ENCODE results near the gene S1PR5. TPM values are rescaled to one million over a fixed set of nuclear protein-coding genes. Genes with fewer than 3 reads are reported as not detected.
"Not testable (repeated sequence)": the region's sequence is repeated elsewhere in the genome, so short reads cannot be mapped to it uniquely, and the experiment has no call there.

The S1PR5 gene
- total and polyA plus RNA-seq, 12 donors: 0.14 to 3.0 (median 0.55) TPM; not detected in 1

DNA sequence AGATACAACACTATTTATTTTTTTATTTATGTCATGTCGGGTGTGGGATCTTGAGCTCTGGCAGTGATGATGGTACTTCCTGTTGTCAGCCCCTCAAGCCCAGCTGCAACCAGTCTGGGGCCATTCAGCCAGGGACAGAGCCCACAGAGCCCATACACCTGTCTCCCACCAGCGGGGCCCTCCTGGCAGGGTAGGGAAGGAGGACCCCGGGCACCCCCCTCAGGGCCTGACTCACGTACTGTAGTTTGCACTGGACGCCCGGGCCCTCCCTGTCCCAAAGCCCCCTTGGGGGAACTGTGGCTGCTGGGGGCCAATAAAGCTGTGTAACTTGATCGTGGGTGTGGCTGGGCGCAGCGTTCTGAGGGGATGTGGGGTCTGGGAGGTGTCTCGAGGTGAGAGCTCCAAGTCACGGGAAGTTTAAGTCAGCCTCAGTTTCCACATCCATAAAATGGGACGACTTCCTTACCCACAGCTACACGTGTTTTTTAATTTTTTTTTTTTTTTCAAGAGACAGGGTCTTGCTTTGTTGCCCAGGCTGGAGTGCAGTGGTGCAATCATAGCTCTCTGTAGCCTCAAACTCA lies 35.9 kb upstream of the S1PR5 start:
- no peaks in the 10 kb centered on the region for H3K4me1 ChIP-seq (replicated peaks in 1 of 2)
- no peak overlapping the region for H3K4me3 ChIP-seq
- no peaks in the 10 kb centered on the region for H3K27me3 ChIP-seq
- 58 to 81% (median 72%) methylated on average over 7 to 13 of the region's 13 CpGs for WGBS, 4 donors
- no peak for DNase-seq
- H3K9me3 ChIP-seq (replicated peaks in 1 of 3): no peaks in the 10 kb centered on the region
- TF ChIP-seq, protein P1, sequence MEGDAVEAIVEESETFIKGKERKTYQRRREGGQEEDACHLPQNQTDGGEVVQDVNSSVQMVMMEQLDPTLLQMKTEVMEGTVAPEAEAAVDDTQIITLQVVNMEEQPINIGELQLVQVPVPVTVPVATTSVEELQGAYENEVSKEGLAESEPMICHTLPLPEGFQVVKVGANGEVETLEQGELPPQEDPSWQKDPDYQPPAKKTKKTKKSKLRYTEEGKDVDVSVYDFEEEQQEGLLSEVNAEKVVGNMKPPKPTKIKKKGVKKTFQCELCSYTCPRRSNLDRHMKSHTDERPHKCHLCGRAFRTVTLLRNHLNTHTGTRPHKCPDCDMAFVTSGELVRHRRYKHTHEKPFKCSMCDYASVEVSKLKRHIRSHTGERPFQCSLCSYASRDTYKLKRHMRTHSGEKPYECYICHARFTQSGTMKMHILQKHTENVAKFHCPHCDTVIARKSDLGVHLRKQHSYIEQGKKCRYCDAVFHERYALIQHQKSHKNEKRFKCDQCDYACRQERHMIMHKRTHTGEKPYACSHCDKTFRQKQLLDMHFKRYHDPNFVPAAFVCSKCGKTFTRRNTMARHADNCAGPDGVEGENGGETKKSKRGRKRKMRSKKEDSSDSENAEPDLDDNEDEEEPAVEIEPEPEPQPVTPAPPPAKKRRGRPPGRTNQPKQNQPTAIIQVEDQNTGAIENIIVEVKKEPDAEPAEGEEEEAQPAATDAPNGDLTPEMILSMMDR (IDR thresholded peaks at IDR 0.05): no peak
- TF ChIP-seq POLR2A (IDR thresholded peaks at IDR 0.05): no peak
- H3K36me3 ChIP-seq (replicated peaks in 1 of 2): peaks cover 0 to 93% of the 10 kb centered on the region in 2 donors
- H3K27ac ChIP-seq: no peak overlapping the region
- intact Hi-C loops (cut with DNase I): no loop called here

DNA sequence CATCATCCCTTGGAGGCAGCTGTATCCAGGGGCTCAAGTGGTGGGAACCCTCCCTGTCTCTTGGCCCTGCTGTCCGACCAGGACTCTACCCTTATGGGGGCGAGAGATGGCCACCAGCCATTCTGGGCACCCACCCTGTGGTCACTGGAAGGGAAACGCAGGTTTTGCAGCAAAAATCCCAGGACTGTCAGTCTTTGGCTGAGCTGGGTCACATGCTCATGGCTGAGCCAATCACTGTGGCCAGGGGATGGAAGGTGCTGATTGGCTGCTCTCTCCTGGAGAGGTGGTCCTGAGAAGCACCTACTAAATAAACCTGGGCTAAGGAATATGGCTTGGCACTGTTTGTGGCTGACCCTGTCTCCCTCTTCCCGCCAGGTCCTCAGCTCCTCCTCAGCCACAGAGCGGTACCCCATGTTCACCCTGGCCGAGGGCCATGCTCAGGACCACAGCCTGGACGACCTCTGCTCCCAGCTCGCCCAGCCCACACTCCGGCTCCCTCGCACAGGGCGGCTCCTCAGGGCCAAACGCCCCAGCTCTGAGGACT lies 35.3 kb upstream of the S1PR5 start:
- Histone ChIP-seq H3K9me3 (replicated peaks in 1 of 3) (no peaks in the 10 kb centered on the region), H3K4me3 (no peak overlapping the region), H3K4me1 (replicated peaks in 1 of 2) (no peaks in the 10 kb centered on the region), H3K27me3 (no peaks in the 10 kb centered on the region), H3K27ac (no peak overlapping the region), H3K36me3 (replicated peaks in 1 of 2) (peaks cover 0 to 87% of the 10 kb centered on the region in 2 donors)
- TF ChIP-seq, protein P1 (IDR thresholded peaks at IDR 0.05): no peak
- TF ChIP-seq POLR2A (IDR thresholded peaks at IDR 0.05): no peak
- DNase-seq: no peak
- intact Hi-C loops (cut with DNase I): no loop called here
- WGBS, 4 donors: 74 to 85% (median 83%) methylated on average over 5 to 12 of the region's 12 CpGs

DNA sequence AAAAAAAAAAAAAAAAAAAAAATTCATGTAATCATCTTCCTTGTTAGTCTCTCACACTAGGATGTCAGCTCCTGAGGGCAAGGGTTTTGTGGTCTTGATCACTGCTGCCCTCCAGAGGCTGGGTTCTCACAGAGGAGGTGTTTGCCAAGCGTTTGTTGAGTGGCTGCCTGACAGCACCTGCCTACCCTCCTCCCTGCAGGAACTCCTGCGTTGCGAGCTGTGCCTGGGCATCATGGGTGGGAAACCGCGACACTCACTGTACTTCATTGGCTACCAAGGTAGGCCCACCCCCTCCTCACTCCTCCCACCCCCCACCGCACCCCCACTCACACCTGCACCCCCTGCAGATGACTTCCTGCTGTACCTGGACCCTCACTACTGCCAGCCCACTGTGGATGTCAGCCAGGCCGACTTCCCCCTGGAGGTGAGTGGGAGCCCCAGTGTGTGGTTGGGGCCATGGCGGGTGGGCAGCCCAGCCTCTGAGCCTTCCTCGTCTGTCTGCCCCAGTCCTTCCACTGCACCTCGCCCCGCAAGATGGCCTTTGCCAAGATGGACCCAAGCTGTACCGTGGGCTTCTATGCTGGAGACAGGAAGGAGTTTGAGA lies 34.6 kb upstream of the S1PR5 start:
- TF ChIP-seq, protein P1 (IDR thresholded peaks at IDR 0.05): peak in 1 of 6 experiments; percentile 21
- no peak for TF ChIP-seq POLR2A (IDR thresholded peaks at IDR 0.05)
- H3K27ac ChIP-seq: no peak overlapping the region
- H3K27me3 ChIP-seq: no peaks in the 10 kb centered on the region
- H3K36me3 ChIP-seq (replicated peaks in 1 of 2): peaks cover 0 to 87% of the 10 kb centered on the region in 2 donors
- H3K4me3 ChIP-seq: no peak overlapping the region
- no peaks in the 10 kb centered on the region for H3K9me3 ChIP-seq (replicated peaks in 1 of 3)
- intact Hi-C loops (cut with DNase I): no loop called here
- no peak for DNase-seq
- WGBS, 4 donors: 87 to 98% (median 92%) methylated on average over 9 to 12 of the region's 12 CpGs
- H3K4me1 ChIP-seq (replicated peaks in 1 of 2): no peaks in the 10 kb centered on the region

DNA sequence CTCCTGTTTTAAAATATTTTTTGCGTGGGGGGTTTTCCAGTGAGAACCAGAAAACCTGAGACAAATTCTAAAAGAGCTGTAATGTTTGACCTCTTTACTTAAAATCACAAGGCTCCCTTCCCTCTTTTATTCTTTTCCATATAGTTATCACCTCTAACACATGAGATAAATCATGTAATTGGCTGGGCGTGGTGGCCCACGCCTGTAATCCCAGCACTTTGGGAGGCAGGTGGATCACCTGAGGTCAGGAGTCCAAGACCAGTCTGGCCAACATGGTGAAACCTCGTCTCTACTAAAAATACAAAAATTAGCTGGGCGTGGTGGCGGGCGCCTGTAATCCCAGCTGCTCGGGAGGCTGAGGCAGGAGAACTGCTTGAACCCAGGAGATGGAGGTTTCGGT lies 33.8 kb upstream of the S1PR5 start:
- intact Hi-C loops (cut with DNase I): not testable (repeated sequence)

More for the DNA sequence above, 33.8 kb upstream of the S1PR5 start:
- H3K36me3 ChIP-seq (replicated peaks in 1 of 2): peaks cover 0 to 82% of the 10 kb centered on the region in 2 donors
- H3K4me3 ChIP-seq; H3K27ac ChIP-seq; H3K9me3 ChIP-seq (replicated peaks in 1 of 3); H3K4me1 ChIP-seq (replicated peaks in 1 of 2); DNase-seq; H3K27me3 ChIP-seq: not testable (repeated sequence)
- 84 to 96% (median 94%) methylated on average over 9 of the region's 9 CpGs for WGBS, 4 donors
